Activated CD8-positive, alpha-beta memory T cell treated with anti-CD3 and anti-CD28 coated beads, Interleukin-2, amount 50 U/mL, for 1 hour (primary cell): Measurements from ENCODE around the gene KITLG.
"Not testable (repeated sequence)": the region's sequence is repeated elsewhere in the genome, so short reads cannot be mapped to it uniquely, and the experiment has no call there.

ENCODE experiments used
- DNase-seq: peaks from one replicate; pipeline ENCODE4 v3.0.0-alpha.2; 2020; ENCODE audit errors: extremely low read depth

Gene KITLG

DNA sequence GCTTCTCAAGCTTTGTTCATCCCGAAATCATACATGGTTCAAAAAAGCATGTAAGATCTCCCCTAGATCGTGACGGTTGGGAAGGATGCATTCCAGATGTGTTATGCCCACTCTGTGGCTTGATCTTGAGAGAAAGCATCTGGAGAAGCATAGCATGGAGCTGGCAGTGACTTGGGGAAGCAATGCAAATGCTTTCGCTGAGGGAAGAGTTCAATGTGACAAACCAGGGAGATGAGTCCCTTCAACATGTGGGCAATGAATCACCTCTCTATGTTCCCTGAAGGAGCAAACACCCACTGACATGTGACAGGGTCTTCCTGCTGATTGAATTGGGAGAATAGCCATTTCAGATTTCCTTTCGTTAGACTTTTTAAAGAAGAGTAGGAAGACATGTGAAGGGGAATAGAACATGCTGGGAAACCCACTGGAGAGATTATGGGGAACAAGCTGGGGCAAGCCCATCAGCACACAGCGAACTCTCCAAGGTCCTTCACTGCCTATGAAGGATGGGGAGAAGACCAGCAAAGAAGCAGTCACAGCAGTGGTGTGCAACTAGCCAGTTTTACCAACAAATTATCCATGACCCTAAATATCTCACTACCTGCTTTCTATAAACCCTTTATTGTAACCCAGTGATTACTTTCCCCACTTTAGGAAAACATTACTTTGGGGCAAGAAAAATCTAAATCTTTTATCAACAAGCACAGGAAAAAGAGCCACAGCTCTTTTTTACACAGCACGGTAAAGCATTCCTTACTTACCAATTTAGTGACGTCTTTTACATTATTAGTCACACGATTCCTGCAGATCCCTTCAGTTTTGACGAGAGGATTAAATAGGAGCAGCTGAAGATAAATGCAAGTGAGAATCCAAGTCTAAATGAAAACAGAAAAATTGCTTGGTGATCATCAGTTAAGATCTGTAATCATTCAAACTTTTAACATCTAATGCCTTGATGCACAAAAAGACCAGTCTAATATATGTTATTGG, 35.0 kb downstream of the KITLG start:
- no peak for DNase-seq

DNA sequence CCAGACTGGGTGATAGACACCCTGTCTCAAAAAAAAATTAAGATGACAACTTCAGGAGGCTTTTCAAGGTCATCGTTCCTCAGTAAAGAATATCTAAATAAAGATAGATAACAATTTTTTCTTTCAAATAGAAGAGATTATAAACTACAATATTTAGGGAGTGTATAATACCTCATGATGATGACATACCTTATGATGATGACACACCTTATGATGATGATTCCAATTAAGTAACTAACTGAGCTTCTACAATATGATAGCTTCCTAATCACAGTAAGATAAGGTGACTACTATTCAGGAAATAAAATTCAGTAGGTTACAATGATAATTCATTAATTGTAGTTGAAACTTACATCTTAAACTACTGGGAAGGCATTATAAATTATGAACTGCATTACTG, 40.4 kb downstream of the KITLG start:
- no peak for DNase-seq

DNA sequence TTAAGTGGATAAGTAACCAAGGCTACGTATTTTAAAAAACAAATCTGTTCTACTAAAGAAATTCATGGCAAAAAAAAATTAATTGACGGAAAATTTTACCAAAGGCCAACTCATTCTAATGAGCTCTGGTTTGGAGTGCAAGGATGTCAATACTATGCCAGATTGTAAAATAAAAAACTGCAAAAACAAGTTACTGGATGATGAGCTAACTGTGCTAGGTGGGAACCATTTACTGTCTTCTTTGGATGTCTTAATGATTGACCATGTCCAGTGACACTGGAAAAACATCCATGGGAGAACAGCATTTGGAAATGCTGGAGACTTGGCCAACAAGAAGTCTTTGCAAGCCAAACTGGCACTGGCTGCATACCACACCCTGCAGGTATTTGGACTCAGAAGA, 41.6 kb downstream of the KITLG start:
- DNase-seq, result no peak

DNA sequence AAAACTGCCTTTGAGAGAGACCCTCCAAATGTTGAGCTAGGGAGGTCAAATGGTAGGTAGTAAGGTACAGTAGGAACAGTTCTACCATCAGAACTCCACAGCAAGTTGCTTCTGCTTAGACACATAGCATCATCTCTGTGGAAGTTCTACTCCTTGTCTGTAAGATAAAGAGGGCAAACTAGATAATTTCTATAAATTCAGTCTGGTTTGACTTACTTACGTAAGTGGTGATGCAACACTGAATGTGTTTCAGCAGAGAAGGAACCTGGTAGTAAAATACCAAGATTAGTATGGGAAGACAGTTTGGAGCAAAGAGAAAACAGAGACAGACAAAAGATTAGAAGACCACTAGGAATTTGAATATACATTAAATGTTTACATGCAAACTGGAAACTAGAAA, 42.0 kb downstream of the KITLG start:
- no peak for DNase-seq

DNA sequence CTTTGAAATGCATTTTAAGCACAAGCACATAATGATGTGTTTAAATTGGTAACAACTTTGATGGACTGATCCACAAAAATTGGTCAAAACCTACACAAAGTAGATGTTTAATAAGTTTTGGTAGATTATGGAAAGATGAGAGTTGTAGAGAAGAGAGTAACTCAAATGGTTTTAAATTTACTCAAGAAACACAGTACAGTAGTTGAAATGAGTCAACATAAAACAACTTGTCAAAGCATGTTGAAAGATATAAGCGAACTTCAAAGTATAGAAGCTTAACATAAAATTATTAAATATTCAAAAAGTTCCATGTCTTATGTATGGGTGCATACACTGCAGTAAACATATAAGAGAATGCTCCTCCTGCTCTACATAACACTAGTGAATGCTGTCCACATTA, 49.4 kb downstream of the KITLG start:
- DNase-seq, result no peak

DNA sequence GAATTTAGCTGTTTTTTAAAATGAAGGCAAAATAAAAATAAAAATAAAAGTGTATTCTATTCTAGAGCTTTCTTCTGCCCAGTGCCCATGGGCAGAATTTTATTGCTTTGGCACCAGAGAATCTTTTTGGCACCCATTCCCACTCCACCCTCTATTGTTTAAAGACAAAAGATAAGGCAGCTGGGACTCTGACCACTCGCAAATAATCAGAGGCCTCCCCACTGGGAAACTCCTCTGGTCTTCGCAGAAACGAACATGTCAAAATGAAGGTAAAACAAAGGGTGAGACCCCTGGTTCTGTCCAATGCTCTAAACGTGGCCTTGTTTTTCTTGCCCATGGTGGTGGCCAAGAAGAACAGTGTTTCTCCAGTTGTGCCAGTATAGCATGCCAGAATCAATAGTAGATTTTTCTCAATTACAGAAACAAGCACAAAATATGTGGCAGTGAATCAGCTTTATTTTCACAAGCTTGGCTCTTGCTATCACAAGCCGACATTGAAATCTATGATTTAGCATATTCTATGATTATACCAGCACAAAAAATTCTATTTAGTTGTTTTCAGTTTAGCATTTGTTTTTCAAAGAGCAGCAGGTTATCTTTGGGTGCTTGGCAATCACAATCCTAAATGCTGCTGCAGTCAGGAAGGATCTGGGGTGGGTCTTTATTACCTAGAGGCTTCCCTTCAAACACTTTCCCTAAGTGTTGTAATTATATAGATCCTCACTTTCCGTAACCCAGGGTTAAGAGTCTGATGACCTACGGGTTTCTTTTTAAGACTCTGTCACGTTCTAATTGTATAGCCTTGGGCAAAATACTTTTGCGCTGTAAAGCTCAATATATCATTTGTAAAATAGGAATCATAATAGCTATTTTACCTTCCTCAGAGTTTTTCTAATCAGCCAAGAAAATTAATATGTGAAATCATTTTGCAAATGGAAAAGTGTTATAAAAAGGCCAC, 50.5 kb downstream of the KITLG start:
- no peak for DNase-seq

DNA sequence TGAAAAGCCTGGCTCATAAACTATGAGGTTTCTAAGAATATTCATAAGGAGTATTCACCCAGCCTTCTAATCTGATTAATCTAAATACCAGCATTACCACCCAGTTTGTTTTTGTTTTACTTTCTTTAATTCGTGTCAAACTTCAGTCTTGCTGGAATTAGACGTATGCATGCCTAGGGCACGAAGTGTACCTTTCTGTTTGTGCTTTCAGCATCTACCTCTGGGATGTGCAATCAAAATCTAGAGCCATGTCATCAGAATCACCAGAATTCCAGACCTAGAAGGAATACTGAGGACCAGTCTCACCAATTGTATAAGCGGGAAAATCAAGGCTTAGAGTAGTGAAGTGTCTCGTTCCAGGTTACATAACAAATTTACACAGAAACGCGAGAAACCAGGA, 57.3 kb downstream of the KITLG start:
- no peak for DNase-seq

DNA sequence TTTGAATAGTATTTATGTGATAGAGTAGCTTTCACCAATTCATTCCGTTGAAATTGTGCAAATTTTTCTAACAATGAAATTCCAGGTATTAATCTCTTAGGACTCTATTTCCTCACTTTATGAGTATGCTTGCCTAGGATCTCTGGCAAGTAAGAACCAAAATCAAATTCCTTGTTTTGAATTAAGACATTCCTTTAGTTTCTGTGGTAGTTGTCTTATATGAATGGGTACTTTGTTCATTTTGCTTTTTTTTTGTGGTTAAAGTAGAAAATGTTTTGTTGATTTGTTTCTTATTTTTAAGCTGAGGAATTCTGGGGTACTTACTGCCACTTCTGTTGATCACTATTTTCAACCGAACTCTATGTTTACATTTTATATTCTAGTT, 59.8 kb downstream of the KITLG start:
- no peak for DNase-seq

DNA sequence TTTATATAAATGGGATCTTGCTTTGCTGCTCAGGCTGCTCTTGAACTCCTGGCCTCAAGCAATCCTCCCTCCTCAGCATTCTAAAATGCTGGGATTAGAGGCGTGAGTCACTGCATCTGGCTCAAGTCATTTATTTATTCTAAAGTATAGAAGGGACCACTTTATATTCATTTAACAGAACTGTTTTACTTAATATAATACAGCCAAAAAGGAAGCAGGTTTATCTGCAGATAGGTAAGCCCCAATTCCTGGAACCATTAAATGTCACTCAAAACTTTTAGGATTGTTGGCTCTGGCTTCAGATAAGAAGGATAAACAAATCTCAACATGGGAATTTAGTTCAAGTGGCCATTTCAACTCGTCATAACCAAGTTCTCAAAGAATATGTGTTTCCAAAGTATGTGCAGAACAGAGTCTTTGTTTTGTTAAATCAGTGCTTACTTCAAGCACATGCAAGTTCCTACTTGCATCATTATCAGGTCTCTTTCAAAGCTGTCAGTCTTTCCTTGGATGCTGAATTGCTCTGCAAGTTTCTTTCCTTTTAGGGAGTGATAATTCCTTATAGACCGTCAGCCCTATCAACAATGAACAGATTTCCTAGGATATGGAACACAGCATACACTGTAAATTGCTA, 60.4 kb downstream of the KITLG start:
- no peak for DNase-seq

DNA sequence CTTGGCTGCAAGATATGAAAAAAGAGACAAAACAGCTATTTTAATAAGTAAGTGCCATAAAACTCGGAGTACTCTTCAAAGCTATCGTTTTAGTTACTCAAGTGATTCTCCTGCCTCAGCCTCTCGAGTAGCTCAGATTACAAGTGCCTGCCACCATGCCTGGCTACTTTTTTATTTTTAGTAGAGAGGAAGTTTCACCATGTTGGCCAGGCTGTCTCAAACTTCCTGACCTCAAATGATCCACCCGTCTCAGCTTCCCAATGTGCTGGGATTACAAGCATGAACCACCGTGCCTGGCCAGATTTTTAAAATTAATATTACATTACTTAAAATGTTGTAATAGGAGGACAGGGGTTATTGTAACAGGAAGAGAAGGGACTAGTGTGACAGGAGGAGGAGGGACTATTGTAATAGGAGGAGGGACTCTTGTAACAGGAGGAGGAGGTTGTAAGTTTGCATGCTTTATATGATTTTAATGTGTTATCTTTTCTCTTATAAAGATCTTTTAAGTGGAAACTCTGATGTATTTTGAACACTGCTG, 61.3 kb downstream of the KITLG start:
- DNase-seq, result no peak

DNA sequence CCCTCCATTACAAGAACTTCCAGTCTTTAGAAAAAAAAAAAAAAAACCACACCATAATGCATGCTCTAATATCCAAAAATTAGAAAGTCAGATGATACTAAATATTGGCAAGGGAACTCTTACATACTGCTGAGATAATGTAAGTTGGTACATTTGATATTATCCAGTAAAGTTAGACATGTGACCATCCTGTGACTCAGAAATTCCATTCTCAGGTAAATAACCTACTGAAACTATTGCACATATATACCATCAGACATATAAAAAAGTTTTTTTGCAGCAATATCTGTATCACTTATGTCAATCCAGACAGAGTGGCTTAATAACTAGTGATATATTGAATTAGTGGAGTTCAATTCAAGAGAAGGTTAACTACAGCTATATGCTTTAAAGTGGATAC, 63.5 kb downstream of the KITLG start:
- no peak for DNase-seq

DNA sequence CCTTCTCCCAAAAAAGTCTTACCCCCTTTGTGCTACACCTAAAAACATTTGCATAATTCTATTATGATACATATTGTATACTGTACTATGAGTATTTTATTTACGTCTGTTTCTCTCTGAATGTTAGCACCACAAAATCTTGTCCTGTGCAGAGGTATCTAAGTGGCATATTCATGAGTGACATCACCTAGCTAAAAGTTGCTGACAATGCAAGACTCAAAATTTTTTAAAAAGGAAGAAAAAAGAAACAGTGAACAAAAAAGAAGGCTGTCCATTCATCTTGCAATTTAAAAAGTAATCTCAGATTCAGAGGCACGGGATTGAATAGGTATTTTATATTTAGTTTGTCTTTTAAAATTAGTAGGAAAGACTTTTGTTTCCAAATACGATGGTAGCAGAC, 69.4 kb downstream of the KITLG start:
- no peak for DNase-seq

DNA sequence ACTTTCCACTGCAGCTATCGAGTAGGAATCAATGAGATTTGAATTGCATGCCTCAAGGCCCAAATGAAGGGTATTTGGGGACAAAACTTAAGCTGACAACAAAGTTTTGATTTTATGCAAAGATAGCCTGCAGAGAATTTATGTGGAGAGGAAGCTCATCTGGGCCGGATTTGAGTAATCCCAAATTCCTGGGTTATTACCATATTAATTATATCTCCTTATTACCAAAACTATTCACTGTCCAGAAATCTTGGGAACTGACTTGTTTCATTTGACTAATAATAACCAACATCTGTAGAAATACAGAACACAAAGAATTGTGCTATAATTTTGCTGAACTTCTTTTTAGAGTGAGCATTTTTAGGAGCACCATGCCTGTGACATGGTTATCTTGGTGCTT, 70.4 kb downstream of the KITLG start:
- no peak for DNase-seq

DNA sequence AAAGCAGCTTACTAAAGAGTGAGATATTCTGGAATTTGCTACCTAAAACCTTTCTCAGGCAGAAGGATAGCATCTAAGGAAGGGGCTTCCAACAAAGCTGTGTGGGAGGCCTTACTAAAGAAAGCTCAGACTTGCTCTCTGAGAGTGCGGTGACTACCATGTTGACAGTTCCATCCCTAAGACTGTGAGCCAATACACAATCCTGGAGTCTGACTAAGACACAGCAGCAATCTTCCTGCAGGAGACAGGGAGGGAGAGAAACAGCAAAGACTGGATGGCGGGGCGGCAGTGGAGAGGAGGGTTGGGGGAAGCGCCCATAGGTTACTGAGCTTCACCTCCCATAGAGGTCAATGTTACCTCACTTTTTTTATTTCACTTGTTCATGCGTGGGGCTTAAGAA, 70.9 kb downstream of the KITLG start:
- DNase-seq, result no peak

DNA sequence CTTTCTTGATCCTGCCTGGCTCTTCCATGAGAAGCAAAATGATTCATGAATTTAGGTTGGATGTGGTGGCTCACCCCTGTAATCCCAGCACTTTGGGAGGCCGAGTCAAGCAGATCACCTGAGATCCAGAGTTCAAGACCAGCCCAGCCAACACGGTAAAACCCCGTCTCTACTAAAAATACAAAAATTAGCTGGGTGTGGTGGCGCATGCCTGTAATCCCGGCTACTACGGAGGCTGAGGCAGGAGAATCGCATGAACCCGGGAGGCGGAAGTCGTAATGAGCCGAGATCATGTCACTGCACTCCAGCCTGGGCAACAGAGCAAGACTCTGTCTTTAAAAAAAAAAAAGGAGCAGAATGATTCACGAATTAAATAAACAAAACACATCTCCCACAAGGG, 72.4 kb downstream of the KITLG start:
- not testable (repeated sequence) for DNase-seq

DNA sequence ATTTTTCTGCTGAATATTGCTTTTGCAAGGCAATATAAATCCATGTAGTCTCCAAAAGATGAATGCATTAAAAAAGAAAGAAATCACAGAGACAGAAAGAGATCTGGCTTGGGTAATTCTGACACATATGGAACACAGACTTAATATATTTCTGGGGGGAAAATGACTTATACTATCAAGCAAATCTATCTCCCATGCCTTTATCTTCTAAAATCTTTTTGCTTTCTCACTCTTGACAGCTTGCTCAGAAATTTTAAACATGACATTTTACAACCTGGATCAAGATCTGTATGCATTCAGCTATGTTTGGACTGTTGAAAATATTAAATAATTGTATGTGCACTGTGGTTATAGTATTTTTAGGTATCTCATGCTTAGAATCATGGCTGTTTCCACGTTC, 73.0 kb downstream of the KITLG start:
- no peak for DNase-seq

DNA sequence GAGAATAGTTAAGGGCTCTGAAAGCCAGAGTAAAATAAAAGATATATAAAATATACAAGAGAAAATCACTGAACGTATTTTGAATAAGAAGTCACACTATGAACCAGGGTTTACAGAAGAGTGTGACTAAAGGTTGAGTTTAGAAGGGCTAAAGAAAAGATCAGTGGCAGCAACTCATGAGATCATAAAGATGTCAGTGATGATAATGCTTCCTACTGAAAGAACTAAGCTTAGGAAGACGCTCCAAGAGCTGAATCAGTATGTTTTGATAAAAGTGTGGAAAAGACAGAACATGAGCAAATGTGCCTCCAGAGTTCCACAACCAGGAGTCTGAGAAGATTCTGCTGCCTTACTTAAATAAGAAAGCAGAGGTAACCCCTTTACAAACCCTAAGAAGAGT, 74.6 kb downstream of the KITLG start:
- DNase-seq, result no peak

DNA sequence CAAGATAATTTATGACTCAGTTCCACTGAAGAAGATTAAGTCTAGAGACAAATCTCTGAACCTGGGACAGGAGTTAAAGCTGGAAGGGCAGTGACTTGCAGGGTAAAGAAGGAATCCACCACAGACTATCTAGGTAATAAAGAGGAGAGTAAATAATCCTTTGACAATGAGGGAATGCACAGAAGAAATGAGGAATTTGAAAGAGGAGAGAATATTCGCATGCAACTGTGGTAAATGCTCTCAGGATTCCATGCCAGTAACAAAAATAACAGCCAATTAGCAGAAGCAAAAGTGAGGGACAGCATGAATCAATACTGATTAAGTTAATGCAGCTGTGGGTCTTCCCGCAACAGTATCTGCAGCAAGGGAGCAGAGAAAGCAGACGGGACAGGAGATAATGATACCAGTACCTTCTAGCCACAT, 77.0 kb downstream of the KITLG start:
- no peak for DNase-seq

DNA sequence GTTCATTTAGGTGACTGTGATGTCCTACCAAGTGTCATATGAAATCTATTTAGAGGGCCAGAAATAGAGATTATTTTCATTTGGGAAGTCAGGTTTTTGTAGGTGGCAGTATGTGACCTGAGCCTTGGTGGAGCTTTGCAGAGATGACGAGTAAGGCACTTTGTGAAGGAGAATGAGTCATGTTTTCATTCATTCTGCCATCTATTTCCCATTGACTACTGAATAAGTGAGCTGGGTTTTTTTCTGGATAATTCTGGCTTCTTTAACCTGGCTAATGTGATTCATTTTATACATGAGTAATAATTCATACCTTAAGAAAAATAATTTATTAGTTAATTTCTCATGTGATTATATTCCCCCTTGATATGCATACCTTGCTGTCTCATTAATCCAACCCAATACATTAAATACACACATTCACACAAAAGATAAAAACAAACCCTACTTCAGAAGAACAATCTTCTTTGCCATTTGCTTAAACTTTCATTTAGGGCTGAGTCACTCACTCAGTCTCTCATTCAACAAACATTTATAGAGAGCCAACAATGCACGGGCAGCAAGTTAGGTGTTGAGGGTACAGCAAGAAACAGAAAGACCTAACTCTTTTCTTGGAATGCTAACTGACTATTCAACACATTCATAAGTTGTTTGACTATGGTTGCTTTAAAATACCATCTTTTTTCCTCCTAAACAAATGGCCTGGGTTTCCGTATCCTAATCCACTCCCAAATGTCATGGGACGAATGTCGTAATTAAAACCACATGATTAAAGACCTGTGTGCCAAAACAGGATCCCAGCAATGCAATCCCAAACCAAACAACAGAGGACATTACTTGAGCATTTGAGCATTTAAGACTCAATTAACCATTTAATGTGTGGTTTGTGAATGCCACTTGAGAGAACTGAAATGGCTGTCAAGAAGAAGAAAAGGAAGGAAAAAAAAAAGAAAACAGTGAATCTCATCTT, 78.0 kb downstream of the KITLG start:
- no peak for DNase-seq

DNA sequence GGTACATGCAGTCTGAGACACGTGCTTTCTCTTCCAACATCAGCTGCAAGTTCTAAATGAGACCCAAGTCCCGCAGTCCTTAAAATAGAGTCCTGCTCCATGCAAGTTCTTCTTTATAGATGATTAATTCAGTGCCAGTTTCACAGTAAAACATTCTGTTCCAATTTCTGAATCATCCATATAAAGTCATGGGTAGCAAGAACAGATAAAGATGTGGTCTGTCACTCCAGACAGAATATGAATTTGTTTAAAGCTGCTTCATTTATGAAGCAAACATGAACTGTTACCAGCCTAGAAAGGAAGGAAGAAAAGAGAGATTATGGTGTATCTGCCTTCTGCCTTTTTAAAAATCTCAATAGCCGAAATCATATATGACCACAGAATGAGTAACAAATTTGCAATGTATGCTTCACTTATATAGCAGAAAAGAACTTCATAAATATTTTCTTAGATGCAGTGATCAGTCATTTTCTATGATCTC, 83.3 kb downstream of the KITLG start:
- no peak for DNase-seq

DNA sequence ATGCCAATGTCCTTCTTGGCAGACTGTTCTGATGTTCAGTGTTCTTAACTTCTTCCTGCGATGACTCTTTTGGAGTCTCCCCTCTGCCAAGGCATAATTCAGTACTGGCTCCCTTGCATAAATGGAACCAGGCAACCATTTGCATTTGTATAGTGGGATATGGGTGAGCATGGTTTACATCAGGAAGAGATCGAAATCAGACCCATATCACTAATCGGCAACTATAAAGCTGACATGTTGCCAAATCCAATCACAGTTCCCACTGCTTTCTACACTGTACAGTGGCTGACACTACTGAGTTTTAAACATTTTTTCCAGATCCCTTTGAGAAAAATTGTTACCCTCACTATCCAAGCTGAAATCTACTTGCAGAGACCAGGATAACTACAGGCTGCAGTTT, 83.8 kb downstream of the KITLG start:
- no peak for DNase-seq
